Heart left ventricle (tissue), 16 donors: ENCODE measurements around the gene TNKS1BP1. TPM values are rescaled to one million over a fixed set of nuclear protein-coding genes. Genes with fewer than 3 reads are reported as not detected.

Source experiments
- ATAC-seq, 4 donors: fragments of 200-7000 bp; cut with Tn5 transposase; one replicate each; pipeline ENCODE4 v1.9.1; 2020 to 2022; ENCODE audit warnings: moderate library complexity in 4 of 4, mild to moderate bottlenecking in 3 of 4, moderate number of reproducible peaks in 1 of 4
- DNase-seq, 5 donors: peaks; one replicate each; pipeline ENCODE4 v3.0.0-alpha.2; 2020
- H3K27ac ChIP-seq, 12 donors: fragments of 200-600 bp; sonication (generic) in 4 of 12; one replicate each; pipeline versions ENCODE4 v1.5.0 to v1.8.0; 2016 to 2022; ENCODE audit warnings: mild to moderate bottlenecking in 2 of 12
- H3K27me3 ChIP-seq, 9 donors: fragments of 200-600 bp; sonication (generic) in 2 of 9; one replicate each; pipeline versions ENCODE4 v1.5.1 to v1.8.0; 2016 to 2022; ENCODE audit warnings: mild to moderate bottlenecking in 3 of 9
- H3K36me3 ChIP-seq, 9 donors: fragments of 200-600 bp; sonication (generic) in 2 of 9; one replicate each; pipeline versions ENCODE4 v1.5.0 to v1.8.0; 2018 to 2022; ENCODE audit warnings: mild to moderate bottlenecking in 2 of 9
- H3K4me1 ChIP-seq, 12 donors: fragments of 200-600 bp; sonication (generic) in 4 of 12; one replicate each; pipeline versions ENCODE4 v1.5.0 to v1.8.0; 2016 to 2022; ENCODE audit warnings: mild to moderate bottlenecking in 3 of 12
- H3K4me3 ChIP-seq, 12 donors: fragments of 200-600 bp; sonication (generic) in 4 of 12; one replicate each; pipeline versions ENCODE4 v1.5.0 to v1.8.0; 2017 to 2022; ENCODE audit warnings: mild to moderate bottlenecking in 9 of 12, moderate library complexity in 4 of 12
- H3K9me3 ChIP-seq, 12 donors: fragments of 200-600 bp; sonication (generic) in 4 of 12; one replicate each; pipeline versions ENCODE4 v1.5.0 to v1.8.0; 2016 to 2022; ENCODE audit warnings: mild to moderate bottlenecking in 1 of 12
- CTCF ChIP-seq, 12 donors: fragments of 200-600 bp; sonication (generic) in 4 of 12; IDR thresholded peaks; one replicate each; pipeline versions ENCODE4 v1.5.0 to v1.8.0; 2018 to 2022; ENCODE audit warnings: antibody characterized with exemption in 12 of 12, mild to moderate bottlenecking in 5 of 12
- POLR2A ChIP-seq, 2 donors: fragments of 450-650 bp; IDR thresholded peaks; one replicate each; pipeline ENCODE4 v1.6.1; 2017; ENCODE audit warnings: antibody characterized with exemption in 2 of 2, mild to moderate bottlenecking in 2 of 2, moderate library complexity in 2 of 2
- WGBS, 4 donors: extraction: QIAGEN DNeasy Blood & Tissue Kit in 2 of 4; methylation state at CpG; one replicate each; pipeline versions ENCODE4 v1.1.5 to v1.1.7; 2013 to 2018; 5-methylcytosine and 5-hydroxymethylcytosine counted together
- intact Hi-C, 10 donors: fragments of 100-400 bp; cut with DNase I; formaldehyde crosslinking; loops; one replicate each; pipeline versions ENCODE4 v1.11.1 to v1.14.2; 2022
- polyA plus RNA-seq, 2 donors: library from polyadenylated mRNA; stranded (reverse); fragments of 200-250 nt; gene quantifications; one replicate each; pipeline ENCODE4 v1.2.3, GENCODE V29; 2013
- total RNA-seq, 9 donors: library from RNA; depleted of rRNA in 2 of 9; stranded (reverse); fragments of >200 nt in 2 of 9; fragmentation: NEBNext Ultra II Directional in 3 of 9; extraction: Animal tissue kit (Norgen Biotek cat#: 25700) in 3 of 9; gene quantifications; one replicate each; pipeline versions ENCODE4 v1.1.0 to v1.2.4, GENCODE V29; 2016 to 2023
- donor health status: ischemic (EF 13 %, LVEDD 7.1; RV severe dilation, severe dysfunction).
- donor health status: healthy with polysubstance abuse.
- donor health status: DM: no; HTN: yes; CAD: no.
- donor health status: DM: no; HTN: no; CAD: no.
- donor health status: ischemic (EF 25% LVEDD 6.9; RV normal size, moderate dysfunction).
- donor health status: ischemic (EF 25% LVEDD 5.7; RV mildly dilated, moderate dysfunction).
- donor health status: healthy.
- donor health status: DM: yes; HTN: yes; CAD: no.
- donor health status: ischemic (EF 35%, LVEDD 5.7; RV mildly dilated, moderate dysfunction).
- donor health status: nonischemic (EF 11% LVEDD 7.7; RV severe dilation, severe dysfunction).
- donor health status: DM: yes; HTN: yes; CAD: no.
- donor health status: PGD.
- donor health status: ischemic (EF 29% LVEDD 5.4; RV normal size, mild dysfunction).
- donor health status: nonischemic (EF 23%, LVEDD 6.1; RV moderate dilation, normal function).

Gene TNKS1BP1
- total and polyA plus RNA-seq, 11 donors = 25.3 to 68.3 (median 34.2) TPM

- peak in 1 of 5 donors; percentile 47 for DNase-seq
- ATAC-seq = no peak
- peak overlapping the region in 11 of 12 donors; percentile 73 to 98 (median 94) for H3K27ac ChIP-seq
- peak overlapping the region in 9 of 12 donors; percentile 36 to 89 (median 77) for H3K4me3 ChIP-seq
- H3K4me1 ChIP-seq = peaks cover 3 to 83% (median 50%) of the 10 kb centered on the region in 12 donors
- WGBS, 4 donors = 65 to 74% (median 69%) methylated on average over 2 of the region's 2 CpGs
- no peaks in the 10 kb centered on the region for H3K27me3 ChIP-seq
- no peaks in the 10 kb centered on the region for H3K9me3 ChIP-seq
- H3K36me3 ChIP-seq = peaks cover 0 to 54% (median 34%) of the 10 kb centered on the region in 9 donors
- TF ChIP-seq CTCF (IDR thresholded peaks at IDR 0.05) (no peak), POLR2A (IDR thresholded peaks at IDR 0.05) (no peak)
- intact Hi-C loops = loop anchor here in 1 of 10 donors (5.0 to 10.0 kb wide), 2 partner anchors 44 to 1254 kb away; partner anchors contain the start of genes LPXN and ZFP91
Observed at GRCh38 chr11:57320719-57321387, 3.9 kb downstream of the TNKS1BP1 start.

- WGBS, 4 donors = 70 to 85% (median 84%) methylated on average over 14 to 22 of the region's 22 CpGs
- no peaks in the 10 kb centered on the region for H3K27me3 ChIP-seq
- peak overlapping the region in 8 of 12 donors; percentile 10 to 89 (median 19) for H3K4me3 ChIP-seq
- DNase-seq (peak in 1 of 5 donors; percentile 53), ATAC-seq (no peak)
- intact Hi-C loops = loop anchor here in 1 of 10 donors (5.0 to 10.0 kb wide), 2 partner anchors 43 to 1255 kb away; partner anchors contain the start of genes LPXN and ZFP91
- peaks cover 0 to 57% (median 34%) of the 10 kb centered on the region in 9 donors for H3K36me3 ChIP-seq
- peaks cover 0 to 83% (median 50%) of the 10 kb centered on the region in 12 donors for H3K4me1 ChIP-seq
- H3K27ac ChIP-seq = peak overlapping the region in 7 of 12 donors; percentile 3 to 98 (median 94)
- no peaks in the 10 kb centered on the region for H3K9me3 ChIP-seq
- no peak for TF ChIP-seq POLR2A (IDR thresholded peaks at IDR 0.05)
- TF ChIP-seq CTCF (IDR thresholded peaks at IDR 0.05) = no peak
Observed at GRCh38 chr11:57320067-57320718, 4.6 kb downstream of the TNKS1BP1 start.

- Histone ChIP-seq H3K4me3 (peak overlapping the region in 4 of 12 donors; percentile 6 to 27 (median 12)), H3K4me1 (peaks cover 0 to 81% (median 48%) of the 10 kb centered on the region in 12 donors), H3K36me3 (peaks cover 0 to 77% (median 46%) of the 10 kb centered on the region in 9 donors), H3K27me3 (no peaks in the 10 kb centered on the region), H3K27ac (peak overlapping the region in 11 of 12 donors; percentile 20 to 68 (median 40)), H3K9me3 (no peaks in the 10 kb centered on the region)
- DNase-seq (peak in 3 of 5 donors; percentile 50 to 70 (median 55)), ATAC-seq (no peak)
- TF ChIP-seq POLR2A (IDR thresholded peaks at IDR 0.05) (no peak), CTCF (IDR thresholded peaks at IDR 0.05) (no peak)
- WGBS, 4 donors = 20 to 73% (median 55%) methylated on average over 2 of the region's 2 CpGs
- intact Hi-C loops = no loop called here
Observed at GRCh38 chr11:57318178-57318577, 6.6 kb downstream of the TNKS1BP1 start.

- ATAC-seq = no peak
- H3K36me3 ChIP-seq = peaks cover 0 to 83% (median 56%) of the 10 kb centered on the region in 9 donors
Observed at GRCh38 chr11:57316017-57316416, 8.7 kb downstream of the TNKS1BP1 start.

More at GRCh38 chr11:57316017-57316416, 8.7 kb downstream of the TNKS1BP1 start:
- Histone ChIP-seq H3K9me3 (no peaks in the 10 kb centered on the region), H3K27ac (peak overlapping the region in 10 of 12 donors; percentile 30 to 62 (median 48)), H3K4me1 (peaks cover 0 to 84% (median 56%) of the 10 kb centered on the region in 12 donors), H3K27me3 (no peaks in the 10 kb centered on the region), H3K4me3 (no peak overlapping the region)
- TF ChIP-seq POLR2A (IDR thresholded peaks at IDR 0.05) = no peak
- TF ChIP-seq CTCF (IDR thresholded peaks at IDR 0.05) = no peak
- DNase-seq = peak in 1 of 5 donors; percentile 64
- 55 to 81% (median 65%) methylated on average over 3 of the region's 3 CpGs for WGBS, 4 donors
- intact Hi-C loops = no loop called here
